GM12878 (cell line): Measurements from ENCODE around the gene CPNE4. TPM values are rescaled to one million over a fixed set of nuclear protein-coding genes. Genes with fewer than 3 reads are reported as not detected.

Experiments used
- ATAC-seq: fragments of 200-7000 bp; cut with Tn5 transposase; 3 replicates; pipeline ENCODE4 v1.9.1; 2020; ENCODE audit warnings: mild to moderate bottlenecking, moderate library complexity
- BruUV-seq: library from RNA; stranded (reverse); fragments of 400-500 nt; replicated peaks from 2 replicates; lab custom pipeline; 2021; lab: Mats Ljungman, UMichigan
- CTCF ChIA-PET: fragments of 300-600 bp; sonication (Branson Sonifier 250); formaldehyde crosslinking; extraction: SDS; loops from one replicate; lab custom pipeline; 2021; ENCODE audit warnings: inconsistent platforms; lab: Yijun Ruan, JAX
- POLR2A ChIA-PET: fragments of 350-600 bp; formaldehyde crosslinking; extraction: SDS; loops from one replicate; lab custom pipeline; 2021; ENCODE audit warnings: inconsistent platforms; lab: Charles Lee
- RAD21 ChIA-PET: fragments of 300-600 bp; sonication (Branson Sonifier 250); formaldehyde crosslinking; loops from one replicate; lab custom pipeline; 2023; ENCODE audit warnings: antibody characterized with exemption; ENCODE audit not compliant: unreplicated experiment; lab: Charles Lee
- SMC1A ChIA-PET: fragments of 300-600 bp; sonication (Branson Sonifier 250); formaldehyde crosslinking; loops from one replicate; lab custom pipeline; 2023; ENCODE audit not compliant: unreplicated experiment, uncharacterized antibody; lab: Charles Lee
- DNase-seq: peaks from one replicate; pipeline ENCODE4 v3.0.0-alpha.2; 2011; ENCODE audit warnings: low read depth, low spot score
- FAIRE-seq: peaks from 3 replicates; lab custom pipeline; 2011; peaks lifted over from hg19 to GRCh38; lab: Jason Lieb, UNC
- H2AFZ ChIP-seq: 2 replicates; pipeline ENCODE4 v1.6.0; 2011; ENCODE audit warnings: low read depth, low read length, control low read depth; ENCODE audit not compliant: control insufficient read depth
- H3K27ac ChIP-seq: 2 replicates; pipeline ENCODE4 v1.5.1; 2011; ENCODE audit warnings: control low read depth; ENCODE audit not compliant: control insufficient read depth, insufficient read depth
- H3K27me3 ChIP-seq, 2 experiments: replicated peaks in 1 of 2; 2 replicates each; pipeline versions ENCODE4 v1.6.0 to v1.6.1; 2011; ENCODE audit warnings: low read length in 1 of 2; ENCODE audit not compliant: control insufficient read depth in 2 of 2, insufficient read depth in 2 of 2
- H3K36me3 ChIP-seq, 2 experiments: 2 replicates each; pipeline ENCODE4 v1.5.1; 2011; ENCODE audit warnings: low read length in 1 of 2; ENCODE audit not compliant: control insufficient read depth in 2 of 2, insufficient read depth in 2 of 2
- H3K4me1 ChIP-seq: 2 replicates; pipeline ENCODE4 v1.6.1; 2011; ENCODE audit warnings: mild to moderate bottlenecking, low read length, moderate library complexity, mixed read lengths; ENCODE audit not compliant: control insufficient read depth, insufficient read depth
- H3K4me2 ChIP-seq: 2 replicates; pipeline ENCODE4 v1.6.0; 2011; ENCODE audit warnings: control low read depth; ENCODE audit not compliant: control insufficient read depth, insufficient read depth
- H3K4me3 ChIP-seq: fragments of 200-600 bp; sonication (generic); 2 replicates; pipeline ENCODE4 v1.5.1; 2016
- H3K79me2 ChIP-seq: 2 replicates; pipeline ENCODE4 v1.6.0; 2011; ENCODE audit warnings: low read length; ENCODE audit not compliant: control insufficient read depth, insufficient read depth
- H3K9ac ChIP-seq: 2 replicates; pipeline ENCODE4 v1.8.0; 2011; ENCODE audit warnings: low read length, control low read depth, mixed read lengths; ENCODE audit not compliant: control insufficient read depth, insufficient read depth
- H3K9me3 ChIP-seq: replicated peaks from 3 replicates; pipeline ENCODE4 v1.5.1; 2011; ENCODE audit warnings: mild to moderate bottlenecking, low read length; ENCODE audit not compliant: control insufficient read depth, insufficient read depth
- H4K20me1 ChIP-seq: 2 replicates; pipeline ENCODE4 v1.6.0; 2011; ENCODE audit not compliant: control insufficient read depth, insufficient read depth
- ATF3 ChIP-seq: IDR thresholded peaks from 2 replicates; pipeline ENCODE4 v1.6.1; 2011; ENCODE audit warnings: low read depth, mild to moderate bottlenecking, low read length, moderate library complexity, borderline replicate concordance; ENCODE audit errors: extremely low read depth
- BACH1 ChIP-seq: fragments of 450-650 bp; IDR thresholded peaks from 2 replicates; pipeline ENCODE4 v1.6.1; 2017; ENCODE audit warnings: mild to moderate bottlenecking, borderline replicate concordance
- ELK1 ChIP-seq: IDR thresholded peaks from 2 replicates; pipeline ENCODE4 v1.6.1; 2012; ENCODE audit warnings: low read depth, low read length, improper control_type of control experiment
- HDAC6 ChIP-seq: fragments of 200-600 bp; sonication (generic); IDR thresholded peaks from one replicate; pipeline ENCODE4 v1.8.0; 2017; ENCODE audit warnings: antibody characterized with exemption; ENCODE audit not compliant: unreplicated experiment
- IKZF1 ChIP-seq: fragments of 450-650 bp; conservative IDR thresholded peaks from 2 replicates; pipeline ENCODE4 v1.6.1; 2017; ENCODE audit warnings: antibody characterized with exemption, mild to moderate bottlenecking
- IRF4 ChIP-seq: IDR thresholded peaks from 2 replicates; pipeline ENCODE4 v1.6.1; 2011; ENCODE audit warnings: low read depth, low read length
- JUNB ChIP-seq: IDR thresholded peaks from 2 replicates; pipeline ENCODE4 v1.6.1; 2016; ENCODE audit warnings: antibody characterized with exemption, mild to moderate bottlenecking
- NFXL1 ChIP-seq: fragments of 450-650 bp; IDR thresholded peaks from 2 replicates; pipeline ENCODE4 v1.6.1; 2017; ENCODE audit warnings: antibody characterized with exemption, mild to moderate bottlenecking, borderline replicate concordance
- NFYB ChIP-seq: IDR thresholded peaks from 2 replicates; pipeline ENCODE4 v1.6.1; 2011; ENCODE audit warnings: low read depth, mild to moderate bottlenecking, low read length, improper control_type of control experiment, moderate library complexity; ENCODE audit not compliant: insufficient read depth
- NRF1 ChIP-seq: conservative IDR thresholded peaks from 2 replicates; pipeline ENCODE4 v1.6.1; 2011; ENCODE audit warnings: mild to moderate bottlenecking, low read depth, low read length, improper control_type of control experiment
- RAD21 ChIP-seq: IDR thresholded peaks from 2 replicates; pipeline ENCODE4 v1.6.1; 2011; ENCODE audit warnings: mild to moderate bottlenecking, low read depth, low read length, moderate library complexity; ENCODE audit not compliant: insufficient read depth
- SIN3A ChIP-seq: IDR thresholded peaks from 2 replicates; pipeline ENCODE4 v1.6.1; 2012; ENCODE audit warnings: low read depth, low read length, improper control_type of control experiment
- ZBED1 ChIP-seq: IDR thresholded peaks from 2 replicates; pipeline ENCODE4 v1.6.1; 2016; ENCODE audit warnings: borderline replicate concordance
- ZBTB33 ChIP-seq: fragments of 450-650 bp; IDR thresholded peaks from 2 replicates; pipeline ENCODE4 v1.6.1; 2017; ENCODE audit warnings: mild to moderate bottlenecking
- WGBS: methylation state at CpG from one replicate; pipeline ENCODE4 v1.1.6; 2016; ENCODE audit warnings: low lambda C conversion rate; ENCODE audit not compliant: insufficient replicate concordance, insufficient coverage; ENCODE audit errors: missing lambda C conversion rate; 5-methylcytosine and 5-hydroxymethylcytosine counted together
- in situ Hi-C: fragments of 300-500 bp; cut with MboI; formaldehyde crosslinking; loops from 9 replicates; pipeline ENCODE4 v1.14.3; 2018; ENCODE audit warnings: mixed read lengths
- intact Hi-C: fragments of 100-400 bp; cut with micrococcal nuclease; formaldehyde crosslinking; loops from one replicate; pipeline ENCODE4 v1.14.2; 2022; ENCODE audit not compliant: unreplicated experiment
- polyA plus RNA-seq, 11 experiments: library from polyadenylated mRNA; depleted of rRNA in 4 of 11; unstranded in 6 of 11; stranded (reverse) in 5 of 11; fragments of >200 nt; fragmentation: Nextera tagmentation in 4 of 11; fragmentation: Illumina TruSeq in 1 of 11; extraction: Ambion mirVana in 4 of 11; extraction: Trizol in 1 of 11; gene quantifications; 1 replicate in 1 of 11; 2 replicates in 10 of 11; pipeline versions ENCODE4 v1.2.1 to v1.2.3, GENCODE V29; 2011 to 2016; ENCODE audit warnings: inconsistent platforms in 2 of 11, missing spikeins in 2 of 11, low read depth in 1 of 11
- total RNA-seq, 4 experiments: library from RNA; depleted of rRNA in 3 of 4; stranded (reverse); fragments of >200 nt in 3 of 4; fragmentation: Illumina TruSeq in 1 of 4; extraction: Trizol in 1 of 4; gene quantifications; 2 replicates each; pipeline versions ENCODE4 v1.2.1 to v1.2.3, GENCODE V29; 2013 to 2021

The CPNE4 gene
- total and polyA plus RNA-seq, 10 of the 15 experiments (the other 5 are each of a cell fraction or from before 2014, with no cell fraction given), result 0.17 to 1.9 (median 0.48) TPM; not detected in 1

GRCh38 chr3:131782751-131783150 lies 252.1 kb downstream of the CPNE4 start:
- 0% methylated on average over 1 of the region's 1 CpG for WGBS
- in situ Hi-C loops, result no loop called here
- no TSS peak for BruUV-seq
- Histone ChIP-seq H3K4me3 (no peak overlapping the region), H3K9ac (no peak overlapping the region), H3K79me2 (no peaks in the 10 kb centered on the region), H3K4me1 (no peaks in the 10 kb centered on the region), H3K27me3 (no peaks in the 10 kb centered on the region), H3K4me2 (no peak overlapping the region)
- DNase-seq, result no peak
- SMC1A ChIA-PET, result interaction anchor here (1.4 kb wide), 1 partner anchor 9 kb away, joined by 4 read pairs; no protein-coding TSS in a partner anchor
- TF ChIP-seq IRF4, result no peak
- no peak for TF ChIP-seq JUNB
- no peak for TF ChIP-seq NFXL1
- TF ChIP-seq SIN3A, result no peak
- TF ChIP-seq ZBED1, result no peak
- TF ChIP-seq, all 136 proteins: peak for 0
- Histone ChIP-seq H2AFZ (no peak overlapping the region), H3K27ac (no peak overlapping the region), H4K20me1 (no peaks in the 10 kb centered on the region), H3K9me3 (no peaks in the 10 kb centered on the region; the same call in 2 of the 3 replicates), H3K36me3 (no peaks in the 10 kb centered on the region)
- CTCF ChIA-PET, result interaction anchor here (3.3 kb wide), 1 partner anchor 12 kb away, joined by 16 read pairs; no protein-coding TSS in a partner anchor
- ATAC-seq (no peak), FAIRE-seq (no peak)
- RAD21 ChIA-PET, result no interaction called here
- intact Hi-C loops, result no loop called here
- POLR2A ChIA-PET, result no interaction called here

- DNase-seq, result no peak
- H3K27me3 ChIP-seq, result no peaks in the 10 kb centered on the region
- ChIA-PET POLR2A (no interaction called here), SMC1A (interaction anchor here (0.6 to 1.1 kb wide), 2 partner anchors 9 to 18 kb away, joined by 3 to 4 read pairs; no protein-coding TSS in a partner anchor), CTCF (interaction anchor here (0.7 to 3.2 kb wide), 2 partner anchors 16 to 17 kb away, joined by 3 to 16 read pairs; no protein-coding TSS in a partner anchor), RAD21 (no interaction called here)
- H3K9ac ChIP-seq, result no peak overlapping the region
- H3K4me1 ChIP-seq, result no peaks in the 10 kb centered on the region
- BruUV-seq, result no TSS peak
- H4K20me1 ChIP-seq, result no peaks in the 10 kb centered on the region
- FAIRE-seq, result no peak
- in situ Hi-C loops, result no loop called here
- H3K4me3 ChIP-seq, result no peak overlapping the region
- 21% methylated on average over 2 of the region's 2 CpGs for WGBS
- no peaks in the 10 kb centered on the region for H3K36me3 ChIP-seq
- no peak overlapping the region for H2AFZ ChIP-seq
- H3K79me2 ChIP-seq, result no peaks in the 10 kb centered on the region
- ATAC-seq, result no peak
- H3K4me2 ChIP-seq, result no peak overlapping the region
- intact Hi-C loops, result no loop called here
- H3K27ac ChIP-seq, result no peak overlapping the region
- H3K9me3 ChIP-seq, result no peaks in the 10 kb centered on the region; the same call in 1 of the 3 replicates
- TF ChIP-seq IKZF1, result no peak
- no peak for TF ChIP-seq ZBTB33
- TF ChIP-seq ELK1, result no peak
- no peak for TF ChIP-seq ATF3
- TF ChIP-seq NFYB, result no peak
- TF ChIP-seq NRF1, result no peak
- no peak for TF ChIP-seq RAD21
- no peak for TF ChIP-seq BACH1
- TF ChIP-seq HDAC6, result no peak
These were observed 256.3 kb downstream of the CPNE4 start for GRCh38 chr3:131778526-131778925.
